T-helper 1 cell treated with Interleukin-12 subunit alpha and Interleukin-12 subunit beta and Interleukin-4 antibody, amounts not matched to agents 30 ng/mL and 1 ng/mL, for 36 hours (primary cell): ENCODE measurements around the gene TMUB2. TPM values are rescaled to one million over a fixed set of nuclear protein-coding genes. Genes with fewer than 3 reads are reported as not detected.
"Not testable (repeated sequence)": the region's sequence is repeated elsewhere in the genome, so short reads cannot be mapped to it uniquely, and the experiment has no call there.

Experiments
- intact Hi-C: fragments of 100-400 bp; cut with micrococcal nuclease; formaldehyde crosslinking; loops from one replicate; pipeline ENCODE4 v1.15.1; 2024
- total RNA-seq: library from RNA; stranded (reverse); gene quantifications from 2 replicates; pipeline ENCODE4 v1.2.3, GENCODE V29; 2022

The TMUB2 gene
- 28.4 and 33.2 TPM in 2 replicates for total RNA-seq

DNA sequence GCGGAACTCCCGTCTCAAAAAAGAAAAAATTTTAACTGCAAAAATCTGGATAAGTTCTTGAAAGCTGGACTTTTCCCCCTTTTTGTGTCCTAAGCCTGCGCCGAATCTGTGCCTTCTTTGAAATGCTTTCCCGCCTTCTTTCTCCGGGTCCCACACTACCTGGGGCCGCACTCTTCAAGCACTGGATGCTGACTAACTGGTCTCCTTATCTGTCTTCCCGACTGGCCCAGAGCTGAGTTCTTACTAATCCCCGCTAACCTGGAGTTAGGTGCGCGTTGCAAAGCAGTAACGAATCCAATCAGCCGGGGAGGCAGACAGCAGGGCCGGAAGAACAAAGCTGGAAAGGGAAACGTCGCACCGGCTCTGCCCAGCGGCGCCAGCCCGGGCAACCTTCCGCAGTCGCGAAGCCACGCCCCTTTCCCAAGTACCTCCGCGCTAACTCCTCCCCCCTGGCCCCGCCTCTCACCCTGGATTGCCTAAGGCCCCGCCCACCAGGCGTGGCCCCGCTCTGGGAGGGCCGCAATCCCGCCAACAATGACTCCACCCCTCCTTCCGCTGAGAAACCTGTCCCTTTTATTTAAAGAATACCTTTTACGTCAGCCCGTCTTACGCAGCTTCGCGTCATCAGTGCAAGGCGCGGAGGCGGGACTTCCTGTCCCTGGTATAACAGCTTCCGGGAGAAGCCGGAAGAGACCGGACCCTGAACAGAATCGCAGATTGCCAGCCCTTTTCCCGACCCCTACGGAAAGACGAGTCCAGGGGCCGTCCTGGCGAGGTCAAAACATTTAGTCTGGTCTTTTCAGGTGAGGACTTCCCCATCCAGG lies at the start of gene TMUB2:
TMUB2 (plus strand) TSS at position 666 of the 824 bp plus-strand sequence. CDS start 737 bp downstream, outside the sequence.
- intact Hi-C loops = loop anchor here (1.0 to 2.0 kb wide), 13 partner anchors 12 to 1131 kb away; partner anchors contain the start of genes G6PC3, HDAC5, HROB and LSM12

DNA sequence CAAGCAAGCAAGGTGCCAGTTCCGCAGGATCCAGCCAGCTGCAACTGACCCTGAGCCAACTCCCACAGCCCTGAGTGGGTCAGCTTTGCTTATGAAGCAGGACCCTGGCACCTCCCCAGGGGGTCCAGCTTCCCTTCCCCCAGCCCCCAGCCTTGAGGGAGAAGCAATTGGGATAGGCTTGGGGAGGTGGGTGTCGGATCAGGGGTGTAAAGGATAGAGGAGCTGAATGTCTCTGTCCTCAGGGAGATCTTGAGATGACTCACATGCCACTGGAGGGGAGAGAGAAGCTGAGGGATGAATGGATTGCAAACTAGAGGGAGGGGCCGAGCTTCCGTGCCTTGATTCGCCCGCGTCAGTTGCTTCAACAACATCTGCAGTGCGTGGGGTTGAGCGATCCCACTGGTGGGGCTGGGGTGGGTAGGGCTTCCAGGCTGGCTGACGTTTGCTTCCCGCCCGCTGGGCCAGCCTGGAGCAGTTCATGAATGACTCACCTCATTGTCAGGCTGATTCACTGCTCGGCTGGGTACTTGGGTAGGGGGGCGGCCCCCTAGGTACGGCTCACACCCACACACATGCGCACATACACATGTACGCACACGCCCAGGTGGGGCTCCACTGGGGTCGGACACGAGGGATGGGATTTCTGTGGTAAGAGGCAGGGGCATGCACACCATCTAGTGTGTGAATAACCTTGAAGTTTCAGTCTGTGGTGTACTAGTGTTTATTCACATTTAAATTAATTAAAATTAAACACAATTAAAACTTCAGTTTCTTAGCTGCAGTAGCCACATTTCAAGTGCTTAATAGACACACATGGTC lies 48.7 kb upstream of the TMUB2 start:
- intact Hi-C loops = no loop called here

DNA sequence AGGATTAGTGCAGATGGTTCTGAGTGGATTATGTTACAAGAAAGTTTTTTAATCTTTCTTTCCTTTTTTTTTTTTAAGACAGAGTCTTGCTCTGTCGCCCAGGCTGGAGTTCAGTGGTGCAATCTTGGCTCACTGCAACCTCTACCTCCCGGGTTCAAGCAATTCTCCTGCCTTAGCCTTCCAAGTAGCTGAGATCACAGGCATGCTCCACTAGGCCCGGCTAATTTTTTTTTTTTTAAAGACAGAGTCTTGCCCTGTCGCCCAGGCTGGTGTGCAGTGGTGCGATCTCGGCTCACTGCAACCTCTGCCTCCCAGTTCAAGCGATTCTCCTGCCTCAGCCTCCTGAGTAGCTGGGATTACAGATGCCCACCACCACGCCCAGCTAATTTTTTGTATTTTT lies 42.9 kb upstream of the TMUB2 start:
- intact Hi-C loops = not testable (repeated sequence)

DNA sequence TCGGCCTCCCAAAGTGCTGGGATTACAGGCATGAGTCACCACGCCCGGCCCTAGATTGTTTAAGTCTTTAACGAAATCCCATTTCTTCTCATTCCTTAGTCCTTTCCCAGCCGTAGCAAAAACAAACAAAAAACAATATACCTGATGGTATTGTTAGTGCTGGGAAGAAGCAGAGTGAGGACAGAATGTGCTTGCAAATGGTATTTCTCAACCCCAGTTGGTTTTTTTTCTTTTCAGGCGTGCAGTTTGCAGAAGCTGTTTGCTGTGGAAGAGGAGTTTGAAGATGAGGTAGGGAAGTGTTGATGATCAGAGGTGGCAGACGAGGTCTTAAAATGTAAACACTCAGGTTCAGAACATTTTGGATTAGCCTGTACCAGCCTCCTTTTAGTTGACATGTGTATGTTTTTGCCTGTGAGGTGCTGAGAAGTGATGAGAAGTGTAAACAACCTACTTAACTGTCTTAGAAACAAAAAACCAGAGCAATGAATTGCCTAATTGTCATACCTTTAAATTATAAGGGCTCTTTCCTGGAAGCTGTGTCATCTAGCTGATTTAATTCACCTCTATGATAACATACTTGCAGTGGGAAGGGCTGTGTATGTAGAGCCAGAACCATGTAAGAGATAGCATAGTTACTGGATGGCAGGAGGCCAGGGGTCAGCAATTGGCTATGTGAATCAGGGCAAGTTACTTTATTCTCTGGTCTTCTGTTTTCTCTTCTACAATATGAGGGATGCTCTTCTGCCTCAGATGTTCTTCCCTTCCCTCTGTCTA lies 41.6 kb upstream of the TMUB2 start:
- intact Hi-C loops = no loop called here

DNA sequence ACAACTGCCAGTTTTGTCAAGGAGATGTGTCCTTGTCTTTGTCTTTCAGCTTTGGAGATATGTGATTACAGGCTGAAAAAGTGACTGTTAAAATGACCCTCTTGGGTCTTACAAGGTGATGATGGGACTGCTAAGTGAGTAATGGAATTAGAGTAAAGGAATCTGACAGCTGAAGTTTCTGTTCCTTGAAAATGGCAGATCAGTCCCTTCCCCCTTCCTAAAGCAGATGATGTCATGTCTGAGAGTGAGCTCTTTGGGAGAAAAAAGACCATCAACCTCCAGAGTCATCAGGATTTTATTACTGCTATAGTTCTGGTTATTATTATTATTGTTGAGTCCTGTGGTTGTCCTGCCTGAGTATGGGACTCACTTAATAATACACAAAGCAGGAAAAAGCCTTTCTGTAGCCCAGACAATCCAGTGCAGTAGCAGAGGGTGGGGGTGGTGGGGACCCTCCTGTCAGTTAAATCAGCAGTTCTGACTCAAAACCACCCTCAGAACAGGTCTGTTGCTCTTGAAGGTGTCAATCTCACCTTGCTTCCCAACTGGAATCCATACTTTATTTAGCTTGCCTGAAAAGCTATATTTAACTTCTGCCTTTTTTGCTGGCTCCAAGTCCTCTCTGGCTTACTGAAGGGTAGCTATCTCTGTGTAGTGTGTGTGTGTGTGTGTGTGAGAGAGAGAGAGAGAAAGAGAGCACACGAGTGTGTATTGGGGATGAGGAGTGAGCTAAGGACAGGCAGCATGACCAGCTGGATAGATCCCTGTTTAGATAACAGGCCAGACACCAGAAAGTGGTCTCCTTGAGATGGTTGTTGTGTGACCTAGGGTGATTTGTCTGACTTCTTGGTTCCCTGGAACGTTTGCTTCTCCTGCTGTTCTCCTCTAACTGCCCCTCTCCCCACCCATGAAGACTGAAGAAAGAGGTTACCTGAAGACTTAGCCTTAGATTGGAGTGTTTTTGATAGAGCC lies 40.1 kb upstream of the TMUB2 start:
- intact Hi-C loops = no loop called here

DNA sequence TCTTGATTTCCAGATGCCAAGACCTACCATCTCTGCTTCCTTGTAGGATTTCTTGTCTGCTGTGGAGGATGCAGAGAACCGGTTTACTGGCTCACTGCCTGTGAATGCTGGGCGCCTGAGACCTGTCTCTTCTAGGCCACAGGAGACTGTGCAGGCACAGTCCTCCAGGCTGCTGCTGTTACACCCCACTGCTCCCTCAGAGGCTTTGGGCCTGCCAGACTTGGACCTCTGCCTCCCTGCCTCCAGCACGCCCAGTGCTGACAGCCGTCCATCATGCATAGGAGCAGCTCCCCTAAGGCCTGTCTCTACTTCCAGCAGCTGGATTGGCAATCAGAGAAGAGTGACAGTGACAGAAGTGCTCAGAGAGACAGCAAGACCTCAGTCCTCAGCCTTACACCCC lies 39.0 kb upstream of the TMUB2 start:
- intact Hi-C loops = no loop called here

DNA sequence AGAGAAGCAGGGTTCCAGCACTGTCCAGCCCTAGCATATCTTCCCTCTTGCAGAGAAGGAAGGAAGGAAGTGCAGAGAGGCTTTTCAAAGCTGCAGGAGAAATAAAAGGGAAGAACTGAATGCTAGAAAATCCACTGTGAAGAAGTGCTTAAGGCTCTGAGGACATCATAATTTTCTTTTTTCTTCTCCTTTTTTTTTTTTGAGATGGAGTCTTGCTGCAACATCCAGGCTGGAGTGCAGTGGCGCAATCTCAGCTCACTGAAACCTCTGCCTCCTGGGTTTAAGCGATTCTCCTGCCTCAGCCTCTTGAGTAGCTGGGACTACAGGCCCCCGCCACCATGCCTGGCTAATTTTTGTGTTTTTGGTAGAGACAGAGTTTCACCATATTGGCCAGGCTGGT lies 37.7 kb upstream of the TMUB2 start:
- intact Hi-C loops = not testable (repeated sequence)

DNA sequence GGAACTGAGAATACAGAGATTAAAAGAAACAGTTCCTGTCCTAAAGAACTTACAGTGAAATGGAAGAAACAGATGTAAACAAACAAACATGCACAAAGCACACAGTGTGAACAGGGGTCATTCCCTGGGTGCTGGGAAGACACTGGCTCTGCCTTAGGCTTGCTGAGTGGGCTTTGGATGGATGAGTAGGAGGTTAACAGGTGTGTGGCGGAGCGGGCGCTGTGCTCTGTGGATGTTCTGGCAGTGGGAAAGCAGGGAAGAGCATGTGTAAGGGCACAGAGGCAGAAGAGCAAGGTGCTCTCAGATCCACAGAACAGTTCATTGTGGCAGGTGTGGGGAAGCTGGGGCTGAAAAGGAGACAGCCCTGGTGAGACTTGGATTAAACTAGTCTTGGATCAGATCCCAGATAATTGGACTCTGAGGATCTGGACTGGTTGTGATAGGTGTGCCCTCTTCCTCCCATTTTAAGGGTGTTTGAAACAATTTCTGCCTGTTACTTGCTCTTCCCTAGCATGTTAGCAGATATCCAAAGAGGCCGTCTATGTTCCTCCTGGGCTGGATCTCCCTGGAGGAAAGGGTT lies 36.9 kb upstream of the TMUB2 start:
- intact Hi-C loops = no loop called here

DNA sequence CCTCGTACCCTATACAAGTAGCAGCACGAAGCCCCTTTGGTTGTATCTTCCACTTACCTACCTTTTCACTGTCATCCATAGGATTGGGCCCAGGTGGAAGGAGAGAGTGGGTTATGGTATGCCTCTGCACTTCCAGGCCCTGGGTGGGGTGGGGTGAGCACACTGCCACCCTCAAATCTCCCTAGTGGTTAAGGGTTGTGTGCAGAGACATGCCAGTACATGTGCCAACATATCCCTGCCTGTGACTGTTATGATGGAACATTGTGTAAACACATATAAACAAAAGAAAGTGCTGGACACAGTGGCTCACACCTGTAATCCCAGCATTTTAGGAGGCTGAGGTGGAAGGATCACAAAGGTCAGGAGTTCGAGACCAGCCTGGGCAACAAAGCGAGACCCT lies 33.9 kb upstream of the TMUB2 start:
- intact Hi-C loops = no loop called here

DNA sequence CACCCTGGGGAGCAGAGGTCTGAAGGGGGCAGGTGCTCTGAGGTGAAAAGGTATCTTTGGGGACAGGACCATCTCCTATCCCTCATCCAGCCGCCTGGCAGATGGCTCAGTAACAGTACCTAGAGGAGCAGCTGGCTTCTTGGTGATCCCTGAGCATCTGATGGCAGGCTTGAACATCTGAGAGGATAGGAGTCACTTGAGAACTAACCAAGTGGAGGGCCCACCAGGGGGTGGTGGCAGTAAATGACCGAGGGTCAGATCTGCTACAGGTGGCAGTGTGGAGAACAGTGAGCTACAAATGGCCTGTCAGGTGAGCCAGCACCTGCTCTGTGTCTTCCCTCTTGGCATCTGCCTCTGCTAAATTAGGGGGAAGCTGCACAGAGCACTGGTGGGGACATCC lies 31.3 kb upstream of the TMUB2 start:
- intact Hi-C loops = no loop called here

DNA sequence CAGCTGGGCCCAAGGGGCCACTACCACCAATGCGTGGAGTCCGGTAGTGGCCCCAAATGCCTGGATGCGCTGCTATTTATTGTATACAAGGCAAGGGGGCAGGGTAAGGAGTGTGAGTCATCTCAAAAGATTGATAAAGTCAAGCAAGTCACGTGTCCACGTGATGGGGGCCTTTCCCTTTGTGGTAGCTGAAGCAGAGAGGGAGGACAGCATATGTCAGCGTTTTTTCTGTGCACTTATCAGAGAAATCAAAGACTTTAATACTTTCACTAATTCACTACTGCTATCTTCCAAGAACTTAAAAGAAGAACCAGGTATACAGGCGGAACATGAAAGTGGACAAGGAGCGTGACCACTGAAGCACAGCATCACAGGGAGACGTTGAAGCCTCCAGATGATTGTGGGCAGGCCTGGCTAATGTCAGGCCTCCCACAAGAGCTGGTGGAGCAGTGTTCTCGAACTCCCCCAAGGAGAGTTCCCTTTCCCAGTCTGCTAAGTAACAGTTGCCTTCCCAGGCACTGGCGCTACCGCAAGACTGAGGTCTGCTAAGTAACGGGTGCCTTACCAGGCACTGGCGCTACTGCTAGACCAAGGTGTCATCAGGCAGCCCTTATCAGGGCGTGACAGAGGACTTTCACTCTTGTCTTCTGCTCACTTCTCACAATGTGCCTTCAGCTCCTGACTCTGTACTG lies 27.1 kb upstream of the TMUB2 start:
- intact Hi-C loops = no loop called here

DNA sequence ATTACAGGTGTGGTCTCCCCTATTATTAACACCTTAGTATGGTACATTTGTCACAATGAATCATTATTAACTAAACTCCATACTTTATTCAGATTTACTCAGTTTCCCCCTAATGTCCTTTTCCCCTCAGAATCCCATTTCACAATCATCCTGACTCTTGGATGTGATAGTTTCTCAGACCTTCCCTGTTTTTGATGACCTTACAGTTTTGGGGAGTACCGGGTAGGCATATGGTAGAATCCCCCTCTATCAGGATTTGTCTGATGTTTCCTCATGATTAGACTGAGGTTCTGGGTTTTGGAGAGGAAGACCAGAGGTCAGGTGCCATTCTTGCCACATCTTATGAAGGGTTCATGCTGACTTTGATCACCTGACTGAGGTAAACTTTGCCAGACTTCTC lies 22.3 kb upstream of the TMUB2 start:
- intact Hi-C loops = no loop called here

DNA sequence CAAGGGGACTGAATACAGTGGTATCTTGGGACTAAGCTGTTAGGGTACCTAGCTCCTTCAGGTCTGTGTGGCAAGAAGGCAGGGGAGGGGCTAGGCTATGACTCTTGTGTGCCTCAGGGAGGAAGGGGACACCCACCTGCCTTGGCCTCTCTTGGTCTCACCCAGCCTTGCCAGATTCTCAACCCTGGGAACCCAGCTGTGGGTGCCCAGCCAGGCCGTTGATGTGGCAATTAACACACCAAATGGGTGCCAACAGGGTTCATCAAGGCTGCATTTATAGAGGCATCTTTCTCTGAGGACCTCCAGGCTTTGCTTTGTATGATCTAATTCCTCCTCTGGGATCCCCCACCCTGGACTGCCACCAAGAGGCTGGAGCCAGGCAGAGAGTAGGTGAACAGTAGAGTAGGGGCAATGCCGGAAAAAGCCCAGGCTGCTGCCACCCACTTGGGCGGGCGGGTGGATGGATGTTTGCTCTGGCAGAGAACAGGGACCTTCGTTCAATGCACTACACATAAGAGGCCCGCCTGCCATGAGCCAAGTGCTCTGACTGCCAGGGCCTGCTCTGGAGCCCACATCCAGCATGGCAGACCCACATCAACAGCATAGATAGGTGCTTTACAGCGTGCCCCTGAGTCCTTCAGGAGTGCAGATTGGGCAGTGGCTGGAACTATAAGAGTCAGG lies 19.5 kb upstream of the TMUB2 start:
- intact Hi-C loops = no loop called here

DNA sequence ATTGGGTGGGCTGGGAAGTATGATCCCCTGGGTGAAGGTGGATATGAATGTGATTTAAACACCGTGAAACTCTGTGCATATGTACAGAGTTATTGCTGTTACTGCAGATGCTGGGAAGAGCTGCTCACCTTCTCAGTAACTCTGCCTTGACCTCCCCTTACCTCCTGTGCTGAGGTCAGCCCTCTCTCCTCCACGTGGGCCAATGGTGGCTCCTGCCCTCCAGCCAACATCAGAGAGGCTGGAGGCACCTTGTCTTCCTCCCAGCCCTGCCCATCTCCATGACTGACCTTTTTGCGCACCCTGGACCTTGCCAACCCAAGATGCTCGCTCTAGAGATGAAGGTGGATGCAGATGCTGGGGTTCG lies 16.7 kb upstream of the TMUB2 start:
- intact Hi-C loops = no loop called here

DNA sequence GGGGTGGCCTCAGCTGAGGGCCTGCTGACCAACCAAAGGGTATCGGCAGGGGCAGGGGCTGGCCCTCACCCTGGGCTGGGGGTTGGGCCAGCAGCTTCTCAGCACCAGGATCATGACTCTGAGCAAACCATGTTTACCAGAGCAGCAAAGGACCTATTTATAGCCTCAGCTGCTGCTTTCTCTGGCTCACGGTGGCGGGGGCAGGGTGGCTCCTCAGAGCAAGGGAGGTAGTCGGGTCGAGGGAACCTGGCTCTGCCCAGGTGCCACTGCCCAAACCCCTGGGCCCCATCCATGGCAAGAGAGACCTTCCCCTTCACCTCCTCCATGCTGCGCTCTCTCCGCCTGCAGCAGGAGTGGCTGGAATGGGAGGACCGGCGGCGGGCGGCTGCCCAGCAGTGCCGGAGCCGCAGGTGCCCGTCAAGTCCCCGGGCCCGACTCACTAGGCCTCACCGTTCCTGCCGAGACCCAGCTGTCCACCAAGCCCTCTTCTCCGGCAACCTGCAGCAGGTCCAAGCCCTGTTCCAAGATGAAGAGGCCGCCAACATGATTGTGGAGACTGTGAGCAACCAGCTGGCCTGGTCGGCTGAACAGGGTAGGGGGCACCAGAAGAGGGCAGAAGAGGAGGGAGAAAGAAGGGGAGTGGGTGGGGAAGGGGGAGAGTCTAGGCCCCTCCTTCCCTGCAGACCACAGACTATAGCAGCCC lies 16.1 kb upstream of the TMUB2 start, which contains the start of gene ASB16:
ASB16 (plus strand) TSS at position 206 of the 703 bp plus-strand sequence; CDS start at position 292, 86 bp downstream.
- intact Hi-C loops = no loop called here

DNA sequence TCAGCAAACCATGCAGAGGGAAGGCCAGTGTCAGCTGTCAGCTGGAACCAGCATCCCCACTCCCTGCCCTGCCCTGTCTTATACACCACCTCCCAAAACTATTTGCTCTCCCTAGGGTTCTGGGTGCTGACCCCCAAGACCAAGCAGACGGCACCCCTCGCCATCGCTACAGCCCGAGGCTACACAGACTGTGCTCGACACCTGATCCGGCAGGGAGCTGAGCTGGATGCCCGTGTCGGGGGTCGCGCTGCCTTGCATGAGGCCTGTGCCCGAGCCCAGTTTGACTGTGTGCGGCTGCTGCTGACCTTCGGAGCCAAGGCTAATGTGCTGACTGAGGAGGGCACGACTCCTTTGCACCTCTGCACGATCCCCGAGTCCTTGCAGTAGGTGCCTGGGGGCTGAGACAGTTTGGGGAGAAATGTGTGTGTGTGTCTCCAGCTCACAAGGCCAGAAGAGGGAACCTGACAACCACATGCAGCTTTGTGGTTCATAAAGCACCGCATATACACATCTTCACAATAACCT lies 14.8 kb upstream of the TMUB2 start:
- intact Hi-C loops = no loop called here

DNA sequence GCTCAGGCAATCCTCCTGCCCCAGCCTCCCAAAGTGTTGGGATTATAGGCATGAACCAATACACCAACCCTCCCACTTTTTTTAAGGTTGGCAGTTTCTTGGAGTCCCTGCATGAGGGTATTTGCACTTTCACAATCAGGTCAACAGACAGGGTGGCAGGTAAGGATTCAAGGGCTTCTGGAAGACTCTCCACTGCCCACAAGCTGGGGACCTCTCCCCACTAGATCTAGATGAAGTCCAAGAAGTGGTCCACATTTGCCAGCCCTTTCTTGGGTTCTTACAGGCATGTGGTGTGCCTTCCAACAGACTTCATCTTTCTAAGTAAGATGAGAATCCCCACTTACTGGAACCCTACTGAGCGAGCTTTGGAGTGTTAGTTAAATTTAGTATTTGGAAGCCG lies 12.3 kb upstream of the TMUB2 start:
- intact Hi-C loops = no loop called here

DNA sequence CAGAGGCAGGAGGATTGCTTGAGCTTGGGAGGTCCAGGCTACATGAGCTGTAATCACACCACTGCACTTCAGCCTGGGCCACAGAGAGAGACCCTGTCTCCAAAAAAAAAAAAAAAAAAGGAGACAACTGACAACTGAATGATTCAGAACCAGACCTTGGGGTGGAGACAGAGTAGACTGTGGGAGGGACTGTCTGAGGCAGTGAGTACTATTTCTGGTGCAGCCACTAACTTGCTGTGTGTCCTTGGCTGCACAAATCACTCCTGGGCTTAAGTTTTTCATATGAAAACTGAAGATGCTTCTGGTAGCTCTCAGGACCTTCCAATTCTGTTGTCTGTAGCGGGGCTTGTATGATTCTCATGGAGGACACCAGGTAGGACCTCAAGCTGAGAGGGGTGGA lies 10.5 kb upstream of the TMUB2 start:
- intact Hi-C loops = no loop called here
